Vagina (tissue), 2 donors: ENCODE measurements around the gene ITGA4.

Experiments
- CTCF ChIP-seq, 3 experiments: fragments of 450-650 bp in 2 of 3; fragments of 200-600 bp in 1 of 3; sonication (generic) in 1 of 3; IDR thresholded peaks; one replicate each; pipeline ENCODE4 v1.5.1; 2017 to 2019; ENCODE audit warnings: antibody characterized with exemption in 3 of 3, mild to moderate bottlenecking in 2 of 3, moderate library complexity in 2 of 3
- POLR2A ChIP-seq, 2 donors: fragments of 450-650 bp; IDR thresholded peaks; one replicate each; pipeline ENCODE4 v1.6.1; 2017; ENCODE audit warnings: antibody characterized with exemption in 2 of 2, mild to moderate bottlenecking in 2 of 2, moderate library complexity in 2 of 2

GRCh38 chr2:181500201-181500600 is 43.0 kb downstream of the ITGA4 start:
- no peak for TF ChIP-seq CTCF (IDR thresholded peaks at IDR 0.05)
- no peak for TF ChIP-seq POLR2A (IDR thresholded peaks at IDR 0.05)
